Measurements from ENCODE around the gene SYT1.

Gene SYT1

GRCh38 chr12:79186506-79186905 lies 321.9 kb downstream of the SYT1 start:
- H3K4me3 ChIP-seq (ENCODE audit: low read depth, low read length): no peak overlapping the region
- TF ChIP-seq MYC (IDR thresholded peaks at IDR 0.05; ENCODE audit: low read depth, low read length): no peak
- DNase-seq (ENCODE audit: low read depth): no peak

- no peak overlapping the region for H3K4me3 ChIP-seq (ENCODE audit: low read depth, low read length)
- DNase-seq (ENCODE audit: low read depth): no peak
- TF ChIP-seq MYC (IDR thresholded peaks at IDR 0.05; ENCODE audit: low read depth, low read length): no peak
- TF ChIP-seq POLR2A (IDR thresholded peaks at IDR 0.05; ENCODE audit: extremely low read depth, insufficient read length): no peak
- no peak for TF ChIP-seq CTCF (IDR thresholded peaks at IDR 0.05; ENCODE audit: low read depth, low read length)
- no peak for TF ChIP-seq MAX (IDR thresholded peaks at IDR 0.05; ENCODE audit: low read depth, low read length)
These were observed 322.5 kb downstream of the SYT1 start for GRCh38 chr12:79187032-79187431.

GRCh38 chr12:79191391-79191790 lies 326.8 kb downstream of the SYT1 start:
- TF ChIP-seq MAX (IDR thresholded peaks at IDR 0.05; ENCODE audit: low read depth, low read length): no peak
- TF ChIP-seq MYC (IDR thresholded peaks at IDR 0.05; ENCODE audit: low read depth, low read length): no peak
- no peak overlapping the region for H3K4me3 ChIP-seq (ENCODE audit: low read depth, low read length)
- DNase-seq (ENCODE audit: low read depth): no peak

GRCh38 chr12:79194595-79194994 lies 330.0 kb downstream of the SYT1 start:
- TF ChIP-seq MAX (IDR thresholded peaks at IDR 0.05; ENCODE audit: low read depth, low read length) (no peak), POLR2A (IDR thresholded peaks at IDR 0.05; ENCODE audit: extremely low read depth, insufficient read length) (no peak), CTCF (IDR thresholded peaks at IDR 0.05; ENCODE audit: low read depth, low read length) (no peak), MYC (IDR thresholded peaks at IDR 0.05; ENCODE audit: low read depth, low read length) (no peak)
- H3K4me3 ChIP-seq (ENCODE audit: low read depth, low read length): no peak overlapping the region
- no peak for DNase-seq (ENCODE audit: low read depth)

- no peak for DNase-seq (ENCODE audit: low read depth)
- no peak overlapping the region for H3K4me3 ChIP-seq (ENCODE audit: low read depth, low read length)
- no peak for TF ChIP-seq CTCF (IDR thresholded peaks at IDR 0.05; ENCODE audit: low read depth, low read length)
- TF ChIP-seq POLR2A (IDR thresholded peaks at IDR 0.05; ENCODE audit: extremely low read depth, insufficient read length): no peak
- TF ChIP-seq MYC (IDR thresholded peaks at IDR 0.05; ENCODE audit: low read depth, low read length): no peak
- no peak for TF ChIP-seq MAX (IDR thresholded peaks at IDR 0.05; ENCODE audit: low read depth, low read length)
These were observed 334.6 kb downstream of the SYT1 start for GRCh38 chr12:79199166-79199565.

- H3K4me3 ChIP-seq (ENCODE audit: low read depth, low read length): no peak overlapping the region
- TF ChIP-seq MYC (IDR thresholded peaks at IDR 0.05; ENCODE audit: low read depth, low read length) (no peak), CTCF (IDR thresholded peaks at IDR 0.05; ENCODE audit: low read depth, low read length) (no peak), MAX (IDR thresholded peaks at IDR 0.05; ENCODE audit: low read depth, low read length) (no peak), POLR2A (IDR thresholded peaks at IDR 0.05; ENCODE audit: extremely low read depth, insufficient read length) (no peak)
- no peak for DNase-seq (ENCODE audit: low read depth)
These were observed 335.6 kb downstream of the SYT1 start for GRCh38 chr12:79200176-79200575.

GRCh38 chr12:79203058-79203647 lies 338.6 kb downstream of the SYT1 start:
- TF ChIP-seq MAX (IDR thresholded peaks at IDR 0.05; ENCODE audit: low read depth, low read length): no peak
- no peak for TF ChIP-seq POLR2A (IDR thresholded peaks at IDR 0.05; ENCODE audit: extremely low read depth, insufficient read length)
- TF ChIP-seq CTCF (IDR thresholded peaks at IDR 0.05; ENCODE audit: low read depth, low read length): no peak
- TF ChIP-seq MYC (IDR thresholded peaks at IDR 0.05; ENCODE audit: low read depth, low read length): no peak
- DNase-seq (ENCODE audit: low read depth): no peak
- H3K4me3 ChIP-seq (ENCODE audit: low read depth, low read length): no peak overlapping the region
